H1 (cell line): ENCODE results near the gene OR52N5. TPM values are rescaled to one million over a fixed set of nuclear protein-coding genes. Genes with fewer than 3 reads are reported as not detected.

Experiments
- CTCF ChIA-PET: fragments of 300-600 bp; sonication (Branson Sonifier 250); formaldehyde crosslinking; loops from one replicate; lab custom pipeline; 2021; ENCODE audit not compliant: partially characterized antibody; lab: Charles Lee
- POLR2A ChIA-PET: fragments of 300-600 bp; sonication (Branson Sonifier 250); formaldehyde crosslinking; loops from one replicate; lab custom pipeline; 2021; ENCODE audit warnings: inconsistent platforms; ENCODE audit not compliant: partially characterized antibody; lab: Charles Lee
- DNase-seq, 2 experiments: peaks; one replicate each; pipeline versions ENCODE4 v3.0.0 to v3.0.0-alpha.2; 2010 to 2022; ENCODE audit warnings: low spot score in 2 of 2, low read depth in 1 of 2, mixed read lengths in 1 of 2
- FAIRE-seq: peaks from 2 replicates; lab custom pipeline; 2011; peaks lifted over from hg19 to GRCh38; lab: Jason Lieb, UNC
- H2AFZ ChIP-seq: 2 replicates; pipeline ENCODE4 v1.8.1; 2012; ENCODE audit warnings: low read length, inconsistent platforms
- H2AK5ac ChIP-seq: 2 replicates; pipeline ENCODE4 v1.6.1; 2013; ENCODE audit warnings: low read depth, low read length
- H2BK120ac ChIP-seq: replicated peaks from 2 replicates; pipeline ENCODE3; 2013; ENCODE audit warnings: low read depth, low read length, inconsistent platforms
- H2BK12ac ChIP-seq: 2 replicates; pipeline ENCODE4 v1.6.1; 2013; ENCODE audit warnings: low read depth, low read length
- H2BK15ac ChIP-seq: 2 replicates; pipeline ENCODE4 v1.6.1; 2013; ENCODE audit warnings: low read length
- H2BK20ac ChIP-seq: 2 replicates; pipeline ENCODE4 v1.6.1; 2013; ENCODE audit warnings: low read length
- H2BK5ac ChIP-seq: 2 replicates; pipeline ENCODE4 v1.6.1; 2013; ENCODE audit warnings: low read depth, low read length
- H3K14ac ChIP-seq: 2 replicates; pipeline ENCODE4 v1.6.1; 2013; ENCODE audit warnings: inconsistent platforms; ENCODE audit not compliant: insufficient read length
- H3K18ac ChIP-seq: 2 replicates; pipeline ENCODE4 v1.6.1; 2013; ENCODE audit warnings: low read length; ENCODE audit errors: extremely low read depth
- H3K23ac ChIP-seq: 2 replicates; pipeline ENCODE4 v1.6.1; 2013; ENCODE audit warnings: inconsistent platforms; ENCODE audit not compliant: insufficient read length
- H3K23me2 ChIP-seq: 2 replicates; pipeline ENCODE4 v1.6.1; 2013; ENCODE audit warnings: low read depth, low read length
- H3K27ac ChIP-seq: 2 replicates; pipeline ENCODE4 v1.6.1; 2011; ENCODE audit warnings: low read depth, low read length, inconsistent platforms
- H3K27me3 ChIP-seq, 4 experiments: replicated peaks in 1 of 4; 1 replicate in 1 of 4; 2 replicates in 3 of 4; pipeline versions ENCODE4 v1.6.1 to v1.8.1; 2011 to 2013; ENCODE audit warnings: low read length in 3 of 4, mild to moderate bottlenecking in 3 of 4, inconsistent platforms in 2 of 4, mixed read lengths in 2 of 4, moderate library complexity in 1 of 4; ENCODE audit not compliant: control insufficient read depth in 3 of 4, insufficient read depth in 3 of 4; ENCODE audit errors: extremely low read depth in 1 of 4
- H3K36me3 ChIP-seq, 4 experiments: 2 replicates each; pipeline versions ENCODE4 v1.6.1 to v1.8.1; 2011 to 2013; ENCODE audit warnings: mild to moderate bottlenecking in 4 of 4, low read length in 3 of 4, moderate library complexity in 2 of 4, control low read depth in 1 of 4, inconsistent platforms in 1 of 4; ENCODE audit not compliant: insufficient read depth in 4 of 4, control insufficient read depth in 2 of 4
- H3K4ac ChIP-seq: replicated peaks from 2 replicates; pipeline ENCODE3; 2013; ENCODE audit warnings: low read length, low read depth, mixed read lengths, inconsistent platforms; ENCODE audit not compliant: insufficient read length
- H3K4me1 ChIP-seq, 4 experiments: replicated peaks in 1 of 4; 1 replicate in 1 of 4; 2 replicates in 3 of 4; pipeline versions ENCODE4 v1.6.1 to v1.8.1; 2011 to 2013; ENCODE audit warnings: low read length in 3 of 4, inconsistent platforms in 2 of 4, mixed read lengths in 1 of 4; ENCODE audit not compliant: insufficient read depth in 4 of 4, control insufficient read depth in 3 of 4
- H3K4me2 ChIP-seq, 2 experiments: 2 replicates each; pipeline versions ENCODE4 v1.6.1 to v1.8.1; 2011 to 2013; ENCODE audit warnings: low read depth in 2 of 2, low read length in 2 of 2, control low read depth in 1 of 2, inconsistent platforms in 1 of 2, mild to moderate bottlenecking in 1 of 2; ENCODE audit not compliant: insufficient read depth in 1 of 2
- H3K4me3 ChIP-seq, 4 experiments: fragments of 200-600, 300-600 bp in 1 of 4; sonication (generic), shearing (Covaris generic), sonication (Bioruptor Twin) in 1 of 4; 2 replicates each; pipeline versions ENCODE4 v1.5.1 to v1.8.1; 2011 to 2016; ENCODE audit warnings: low read length in 4 of 4, low read depth in 3 of 4, control low read depth in 2 of 4, inconsistent platforms in 2 of 4, mild to moderate bottlenecking in 2 of 4, mixed read lengths in 1 of 4, moderate library complexity in 1 of 4; ENCODE audit not compliant: insufficient read depth in 2 of 4; ENCODE audit errors: extremely low read depth in 1 of 4
- H3K56ac ChIP-seq: replicated peaks from 2 replicates; pipeline ENCODE3; 2013; ENCODE audit warnings: low read depth, mild to moderate bottlenecking, mixed read lengths, low read length, inconsistent platforms; ENCODE audit not compliant: insufficient read length
- H3K79me1 ChIP-seq: 2 replicates; pipeline ENCODE4 v1.6.1; 2013; ENCODE audit warnings: low read depth, low read length, control low read depth
- H3K79me2 ChIP-seq, 2 experiments: 2 replicates each; pipeline versions ENCODE4 v1.6.1 to v1.8.1; 2012 to 2013; ENCODE audit warnings: low read length in 2 of 2, mild to moderate bottlenecking in 2 of 2, inconsistent platforms in 1 of 2; ENCODE audit not compliant: insufficient read depth in 2 of 2, control insufficient read depth in 1 of 2
- H3K9ac ChIP-seq, 4 experiments: replicated peaks in 1 of 4; 1 replicate in 1 of 4; 2 replicates in 3 of 4; pipeline versions ENCODE4 v1.6.1 to v1.8.1; 2011 to 2013; ENCODE audit warnings: low read depth in 3 of 4, low read length in 3 of 4, control low read depth in 2 of 4, mild to moderate bottlenecking in 2 of 4, moderate library complexity in 2 of 4, inconsistent platforms in 1 of 4; ENCODE audit errors: extremely low read depth in 1 of 4
- H3K9me3 ChIP-seq, 2 experiments: 2 replicates each; pipeline versions ENCODE4 v1.6.1 to v1.8.1; 2012 to 2013; ENCODE audit warnings: mild to moderate bottlenecking in 2 of 2, moderate library complexity in 2 of 2, control low read depth in 1 of 2, inconsistent platforms in 1 of 2, low read depth in 1 of 2, low read length in 1 of 2, mixed read lengths in 1 of 2; ENCODE audit not compliant: insufficient read depth in 2 of 2
- H4K20me1 ChIP-seq, 2 experiments: replicated peaks in 1 of 2; 2 replicates each; pipeline versions ENCODE3 to v1.8.1; 2011 to 2013; ENCODE audit warnings: inconsistent platforms in 2 of 2, low read length in 2 of 2, mild to moderate bottlenecking in 1 of 2; ENCODE audit not compliant: insufficient read depth in 2 of 2, control insufficient read depth in 1 of 2
- H4K5ac ChIP-seq: 2 replicates; pipeline ENCODE4 v1.6.1; 2013; ENCODE audit warnings: low read length, low read depth, mixed read lengths, inconsistent platforms; ENCODE audit not compliant: insufficient read length
- H4K8ac ChIP-seq: 2 replicates; pipeline ENCODE4 v1.8.0; 2013; ENCODE audit warnings: mild to moderate bottlenecking, moderate library complexity, low read length, inconsistent platforms; ENCODE audit not compliant: insufficient read depth; ENCODE audit errors: extremely low read depth
- H4K91ac ChIP-seq: replicated peaks from 2 replicates; pipeline ENCODE3; 2013; ENCODE audit warnings: low read length, mixed read lengths, inconsistent platforms; ENCODE audit not compliant: insufficient read length
- CBX5 ChIP-seq: fragments of 300-800, 300-1000 bp; sonication (generic); IDR thresholded peaks from 2 replicates; pipeline ENCODE4 v1.7.1; 2016; ENCODE audit warnings: antibody characterized with exemption, low read length, low read depth
- CHD2 ChIP-seq: IDR thresholded peaks from 2 replicates; pipeline ENCODE4 v1.6.1; 2012; ENCODE audit warnings: low read length, improper control_type of control experiment
- CTBP2 ChIP-seq: IDR thresholded peaks from 2 replicates; pipeline ENCODE4 v1.7.0; 2011; ENCODE audit warnings: borderline replicate concordance, mild to moderate bottlenecking, moderate library complexity, mixed read lengths, low read length; ENCODE audit not compliant: insufficient read depth, insufficient read length
- CTCF ChIP-seq, 3 experiments: IDR thresholded peaks; 1 replicate in 2 of 3; 2 replicates in 1 of 3; pipeline versions ENCODE4 v1.5.1 to v1.6.1; 2011; ENCODE audit warnings: low read length in 3 of 3, mild to moderate bottlenecking in 3 of 3, inconsistent platforms in 2 of 3, low read depth in 1 of 3, moderate library complexity in 1 of 3; ENCODE audit not compliant: insufficient read depth in 1 of 3; ENCODE audit errors: control extremely low read depth in 1 of 3
- GTF2F1 ChIP-seq: IDR thresholded peaks from 2 replicates; pipeline ENCODE4 v1.6.1; 2012; ENCODE audit warnings: low read depth, low read length, improper control_type of control experiment, borderline replicate concordance
- JUND ChIP-seq: IDR thresholded peaks from 2 replicates; pipeline ENCODE4 v1.6.1; 2011; ENCODE audit warnings: mild to moderate bottlenecking, improper control_type of control experiment, low read length
- KDM4A ChIP-seq: IDR thresholded peaks from one replicate; pipeline ENCODE4 v1.7.1; 2012; ENCODE audit warnings: low read depth, mild to moderate bottlenecking, moderate library complexity, low read length, inconsistent platforms; ENCODE audit not compliant: severe bottlenecking
- SAP30 ChIP-seq: fragments of 300-600 bp; sonication (generic); IDR thresholded peaks from 2 replicates; pipeline ENCODE4 v1.7.1; 2012; ENCODE audit warnings: low read length, moderate library complexity, mild to moderate bottlenecking, inconsistent platforms; ENCODE audit not compliant: insufficient read depth, insufficient replicate concordance
- SIN3A ChIP-seq, 2 experiments: IDR thresholded peaks in 1 of 2; conservative IDR thresholded peaks in 1 of 2; 2 replicates each; pipeline ENCODE4 v1.6.1; 2011 to 2012; ENCODE audit warnings: low read length in 2 of 2, improper control_type of control experiment in 1 of 2, low read depth in 1 of 2, mild to moderate bottlenecking in 1 of 2
- SRF ChIP-seq: IDR thresholded peaks from 2 replicates; pipeline ENCODE4 v1.6.1; 2011; ENCODE audit warnings: mild to moderate bottlenecking, low read depth, low read length, moderate library complexity
- TAF7 ChIP-seq: optimal IDR thresholded peaks from 2 replicates; pipeline ENCODE3; 2011; ENCODE audit warnings: low read depth, mild to moderate bottlenecking, inconsistent platforms, low read length, moderate library complexity, borderline replicate concordance
- WGBS, 2 experiments: shearing (Covaris generic) in 1 of 2; methylation state at CpG; one replicate each; pipeline versions ENCODE4 v1.1.6 to v1.1.7; 2013 to 2015; ENCODE audit warnings: low lambda C conversion rate in 2 of 2, mixed read lengths in 2 of 2, inconsistent platforms in 1 of 2, low coverage in 1 of 2, missing lambda C conversion rate in 1 of 2; ENCODE audit not compliant: insufficient replicate concordance in 2 of 2, insufficient coverage in 1 of 2, insufficient read length in 1 of 2; ENCODE audit errors: extremely low coverage in 1 of 2, missing lambda C conversion rate in 1 of 2; 5-methylcytosine and 5-hydroxymethylcytosine counted together
- polyA plus RNA-seq, 7 experiments: library from polyadenylated mRNA; depleted of rRNA in 3 of 7; stranded (reverse) in 5 of 7; unstranded in 2 of 7; fragments of >200 nt in 5 of 7; fragments of 200-250 nt in 2 of 7; gene quantifications; 1 replicate in 5 of 7; 2 replicates in 1 of 7; 4 replicates in 1 of 7; pipeline versions ENCODE4 v1.2.1 to v1.2.3, GENCODE V29; 2011 to 2013; ENCODE audit warnings: missing spikeins in 2 of 7, mixed read lengths in 2 of 7
- total RNA-seq: library from RNA; stranded (reverse); fragmentation: NEBNext Ultra II Directional; extraction: Animal tissue kit (Norgen Biotek cat#: 25700); gene quantifications from 2 replicates; pipeline ENCODE4 v1.2.1, GENCODE V29; 2021

Gene OR52N5
- total and polyA plus RNA-seq, 2 of the 8 experiments (the other 6 are each of a cell fraction or from before 2014, with no cell fraction given): 0.12 TPM; not detected in 1

DNA sequence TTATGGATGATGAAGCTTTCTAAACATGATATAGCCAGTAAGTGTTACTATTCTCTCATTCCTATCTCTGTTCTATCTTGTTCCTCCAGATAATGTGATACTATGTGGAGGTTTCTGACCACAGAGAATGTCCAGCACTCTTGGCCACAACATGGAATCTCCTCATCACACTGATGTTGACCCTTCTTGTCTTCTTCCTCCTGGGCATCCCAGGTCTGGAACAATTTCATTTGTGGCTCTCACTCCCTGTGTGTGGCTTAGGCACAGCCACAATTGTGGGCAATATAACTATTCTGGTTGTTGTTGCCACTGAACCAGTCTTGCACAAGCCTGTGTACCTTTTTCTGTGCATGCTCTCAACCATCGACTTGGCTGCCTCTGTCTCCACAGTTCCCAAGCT lies 56.8 kb downstream of the OR52N5 start:
- Histone ChIP-seq H2AFZ (no peak overlapping the region), H3K36me3 (no peaks in the 10 kb centered on the region), H2BK20ac (no peak overlapping the region), H3K14ac (no peak overlapping the region), H3K4me2 (no peak overlapping the region), H3K79me2 (no peaks in the 10 kb centered on the region), H3K9me3 (no peaks in the 10 kb centered on the region), H3K23me2 (no peaks in the 10 kb centered on the region), H3K79me1 (no peaks in the 10 kb centered on the region), H3K9ac (no peak overlapping the region), H3K4me3 (no peak overlapping the region), H2BK120ac (no peak overlapping the region), H3K56ac (no peak overlapping the region), H3K27me3 (no peaks in the 10 kb centered on the region), H4K20me1 (no peaks in the 10 kb centered on the region), H2BK12ac (no peak overlapping the region), H4K8ac (no peak overlapping the region), H3K18ac (no peak overlapping the region), H3K4ac (no peak overlapping the region), H3K27ac (no peak overlapping the region), H2BK15ac (no peak overlapping the region), H4K91ac (no peak overlapping the region), H3K4me1 (no peaks in the 10 kb centered on the region), H3K23ac (no peak overlapping the region), H2AK5ac (no peak overlapping the region), H4K5ac (no peak overlapping the region), H2BK5ac (no peak overlapping the region)
- ChIA-PET CTCF (no interaction called here), POLR2A (no interaction called here)
- TF ChIP-seq SAP30 (no peak), CTBP2 (no peak), KDM4A (no peak), CHD2 (no peak), CBX5 (no peak), CTCF (IDR thresholded peaks at IDR 0.05; ENCODE audit: control extremely low read depth in 1 of 3, insufficient read depth in 1 of 3, low read depth in 1 of 3, low read length in 3 of 3) (no peak), GTF2F1 (no peak), TAF7 (no peak), SIN3A (conservative IDR thresholded peaks at IDR 0.05 in 1 of 2, IDR thresholded peaks at IDR 0.05 in 1 of 2; ENCODE audit: low read depth in 1 of 2, low read length in 2 of 2) (no peak), SRF (no peak), JUND (no peak)
- WGBS, 2 experiments: 86% methylated on average over 1 of the region's 1 CpG; no CpG with 5 or more reads in 1 of the 2 experiments
- no peak for FAIRE-seq
- no peak for DNase-seq
